HG03097 (cell line): ENCODE results near the gene HMGB3.
"Not testable (repeated sequence)": the region's sequence is repeated elsewhere in the genome, so short reads cannot be mapped to it uniquely, and the experiment has no call there.

Source experiments
- ATAC-seq: cut with Tn5 transposase; IDR thresholded peaks from one replicate; pipeline ENCODE4 v1.9.1; 2021; ENCODE audit not compliant: unreplicated experiment, low FRiP score

The HMGB3 gene

GRCh38 chrX:150982788-150983520, at the start of gene HMGB3:
HMGB3 (plus strand) TSS chrX:150983335; CDS start chrX:150985600, 2,265 bp downstream.
- ATAC-seq: peak; percentile 97

- ATAC-seq: no peak
Observed at GRCh38 chrX:150933945-150934350, 49.2 kb upstream of the HMGB3 start.

- no peak for ATAC-seq
Observed at GRCh38 chrX:150934453-150934852, 48.7 kb upstream of the HMGB3 start.

- ATAC-seq: no peak
Observed at GRCh38 chrX:150935467-150935866, 47.7 kb upstream of the HMGB3 start.

GRCh38 chrX:150936556-150936955, 46.6 kb upstream of the HMGB3 start:
- no peak for ATAC-seq

GRCh38 chrX:150940844-150941495, 42.2 kb upstream of the HMGB3 start:
- ATAC-seq: no peak

GRCh38 chrX:150941580-150941979, 41.6 kb upstream of the HMGB3 start:
- ATAC-seq: no peak

GRCh38 chrX:150942942-150943594, 40.1 kb upstream of the HMGB3 start:
- ATAC-seq: no peak

GRCh38 chrX:150944233-150944632, 38.9 kb upstream of the HMGB3 start:
- no peak for ATAC-seq

- ATAC-seq: no peak
Observed at GRCh38 chrX:150954951-150955350, 28.2 kb upstream of the HMGB3 start.

- ATAC-seq: no peak
Observed at GRCh38 chrX:150955590-150955989, 27.5 kb upstream of the HMGB3 start.

- ATAC-seq: no peak
Observed at GRCh38 chrX:150958177-150958576, 25.0 kb upstream of the HMGB3 start.

- ATAC-seq: no peak
Observed at GRCh38 chrX:150959557-150959956, 23.6 kb upstream of the HMGB3 start.

- ATAC-seq: no peak
Observed at GRCh38 chrX:150961631-150962030, 21.5 kb upstream of the HMGB3 start.

- ATAC-seq: not testable (repeated sequence)
Observed at GRCh38 chrX:150964416-150964815, 18.7 kb upstream of the HMGB3 start.

GRCh38 chrX:150966235-150966634, 16.9 kb upstream of the HMGB3 start:
- no peak for ATAC-seq

GRCh38 chrX:150966742-150967141, 16.4 kb upstream of the HMGB3 start:
- ATAC-seq: no peak

GRCh38 chrX:150967786-150968185, 15.3 kb upstream of the HMGB3 start:
- ATAC-seq: no peak

- no peak for ATAC-seq
Observed at GRCh38 chrX:150968862-150969720, 14.0 kb upstream of the HMGB3 start.

- no peak for ATAC-seq
Observed at GRCh38 chrX:150972450-150972849, 10.7 kb upstream of the HMGB3 start.
